ENCODE measurements around the gene UPK3A. TPM values are rescaled to one million over a fixed set of nuclear protein-coding genes. Genes with fewer than 3 reads are reported as not detected.

Gene UPK3A
- total and polyA plus RNA-seq, 2 of the 8 experiments (the other 6 are each of a cell fraction or from before 2014, with no cell fraction given) = 0.35 to 1.7 TPM

- Histone ChIP-seq H2BK20ac (ENCODE audit: low read length) (peak overlapping the region; percentile 43; the same call in 1 of the 2 replicates), H2AK5ac (ENCODE audit: low read depth, low read length) (no peak overlapping the region), H3K27me3 (replicated peaks in 1 of 4; ENCODE audit: control insufficient read depth in 3 of 4, extremely low read depth in 1 of 4, insufficient read depth in 3 of 4, low read length in 3 of 4) (peaks cover 0 to 16% (median 10%) of the 10 kb centered on the region in 4 experiments; a peak in 5 of 7 replicates), H3K4me1 (replicated peaks in 1 of 4; ENCODE audit: control insufficient read depth in 3 of 4, insufficient read depth in 4 of 4, low read length in 3 of 4) (peaks cover 5 to 10% (median 8%) of the 10 kb centered on the region in 4 experiments; a peak in 6 of 7 replicates), H3K23ac (ENCODE audit: insufficient read length) (no peak overlapping the region), H2BK12ac (ENCODE audit: low read depth, low read length) (peak overlapping the region; percentile 80; the same call in 1 of the 2 replicates), H2BK15ac (ENCODE audit: low read length) (peak overlapping the region; percentile 88; the same call in 1 of the 2 replicates), H3K27ac (ENCODE audit: low read depth, low read length) (no peak overlapping the region; the same call in 1 of the 2 replicates), H3K79me2 (ENCODE audit: control insufficient read depth in 1 of 2, insufficient read depth in 2 of 2, low read length in 2 of 2) (no peaks in the 10 kb centered on the region), H4K91ac (replicated peaks; ENCODE audit: insufficient read length, low read length) (peak overlapping the region; percentile 68), H3K9ac (replicated peaks in 1 of 4; ENCODE audit: extremely low read depth in 1 of 4, low read depth in 3 of 4, low read length in 3 of 4) (peak overlapping the region in 3 of 4 experiments; percentile 4 to 68 (median 51); a peak in 4 of 7 replicates), H3K4ac (replicated peaks; ENCODE audit: insufficient read length, low read depth, low read length) (peak overlapping the region; percentile 36), H2BK5ac (ENCODE audit: low read depth, low read length) (peak overlapping the region; percentile 85; the same call in 1 of the 2 replicates), H3K56ac (replicated peaks; ENCODE audit: insufficient read length, low read depth, low read length) (peak overlapping the region; percentile 75), H2BK120ac (replicated peaks; ENCODE audit: low read depth, low read length) (peak overlapping the region; percentile 55), H4K5ac (ENCODE audit: insufficient read length, low read depth, low read length) (peak overlapping the region; percentile 84), H3K4me2 (ENCODE audit: insufficient read depth in 1 of 2, low read depth in 2 of 2, low read length in 2 of 2) (peak overlapping the region; percentile 64 to 97), H2AFZ (ENCODE audit: low read length) (peak overlapping the region; percentile 89), H3K4me3 (ENCODE audit: extremely low read depth in 1 of 4, insufficient read depth in 2 of 4, low read depth in 3 of 4, low read length in 4 of 4) (peak overlapping the region; percentile 57 to 98 (median 62)), H4K20me1 (replicated peaks in 1 of 2; ENCODE audit: control insufficient read depth in 1 of 2, insufficient read depth in 2 of 2, low read length in 2 of 2) (no peaks in the 10 kb centered on the region), H3K23me2 (ENCODE audit: low read depth, low read length) (peaks cover 9% of the 10 kb centered on the region; the same call in 1 of the 2 replicates), H3K36me3 (ENCODE audit: control insufficient read depth in 2 of 4, insufficient read depth in 4 of 4, low read length in 3 of 4) (no peaks in the 10 kb centered on the region), H3K9me3 (ENCODE audit: insufficient read depth in 2 of 2, low read depth in 1 of 2, low read length in 1 of 2) (no peaks in the 10 kb centered on the region), H3K14ac (ENCODE audit: insufficient read length) (no peak overlapping the region), H3K79me1 (ENCODE audit: low read depth, low read length) (no peaks in the 10 kb centered on the region), H3K18ac (ENCODE audit: extremely low read depth, low read length) (peak overlapping the region; percentile 96), H4K8ac (ENCODE audit: extremely low read depth, insufficient read depth, low read length) (no peak overlapping the region)
- ChIA-PET CTCF (ENCODE audit: partially characterized antibody) (interaction anchor here (0.6 to 1.3 kb wide), 7 partner anchors 15 to 206 kb away, joined by 3 read pairs; no protein-coding TSS in a partner anchor), POLR2A (ENCODE audit: partially characterized antibody) (interaction anchor here (0.6 to 2.1 kb wide), 5 partner anchors 26 to 173 kb away, joined by 3 to 5 read pairs (median 4); no protein-coding TSS in a partner anchor)
- TF ChIP-seq SIRT6 (IDR thresholded peaks at IDR 0.05; ENCODE audit: low read length) (no peak), SAP30 (IDR thresholded peaks at IDR 0.05; ENCODE audit: insufficient read depth, insufficient replicate concordance, low read length) (peak; percentile 60), PHF8 (conservative IDR thresholded peaks at IDR 0.05; ENCODE audit: low read depth, low read length) (peak; percentile 36), CHD2 (IDR thresholded peaks at IDR 0.05; ENCODE audit: low read length) (no peak), KDM4A (IDR thresholded peaks at IDR 0.05; ENCODE audit: low read depth, low read length, severe bottlenecking) (peak; percentile 20), USF2 (IDR thresholded peaks at IDR 0.05; ENCODE audit: low read length) (no peak), CREB1 (IDR thresholded peaks at IDR 0.05) (peak; percentile 69), EP300 (IDR thresholded peaks at IDR 0.05; ENCODE audit: borderline replicate concordance in 1 of 2, low read depth in 2 of 2, low read length in 2 of 2) (no peak), TBP (IDR thresholded peaks at IDR 0.05; ENCODE audit: low read depth, low read length) (no peak), SP1 (IDR thresholded peaks at IDR 0.05; ENCODE audit: low read depth, low read length) (0 out of 2 replicates have a peak, but pooled peaks have one; percentile 39)
- DNase-seq (ENCODE audit: low read depth in 1 of 2, low spot score in 2 of 2) = peak; percentile 87 to 91
- 0% methylated on average over 21 of the region's 47 CpGs; no CpG with 5 or more reads in 1 of the 2 experiments for WGBS, 2 experiments (ENCODE audit: extremely low coverage in 1 of 2, insufficient coverage in 1 of 2, insufficient read length in 1 of 2, insufficient replicate concordance in 2 of 2, low coverage in 1 of 2, low lambda C conversion rate in 2 of 2, missing lambda C conversion rate in 1 of 2)
- FAIRE-seq = no peak
Observed at GRCh38 chr22:45268167-45268957, 16.4 kb upstream of the UPK3A start.
